Fibroblast of pulmonary artery (primary cell): ENCODE measurements around the gene CHRDL1.

Experiments
- DNase-seq: peaks from one replicate; pipeline ENCODE4 v3.0.0-alpha.2; 2010; ENCODE audit warnings: low read depth
- H3K4me3 ChIP-seq: replicated peaks from 2 replicates; pipeline ENCODE4 v1.5.1; 2011; ENCODE audit warnings: low read depth, mild to moderate bottlenecking, control low read depth, low read length, moderate library complexity
- TF ChIP-seq, protein P1 (sequence below): IDR thresholded peaks from 2 replicates; pipeline ENCODE4 v1.5.1; 2011; ENCODE audit warnings: mild to moderate bottlenecking, control low read depth, low read length, inconsistent platforms; ENCODE audit errors: missing control alignments

Gene CHRDL1

DNA sequence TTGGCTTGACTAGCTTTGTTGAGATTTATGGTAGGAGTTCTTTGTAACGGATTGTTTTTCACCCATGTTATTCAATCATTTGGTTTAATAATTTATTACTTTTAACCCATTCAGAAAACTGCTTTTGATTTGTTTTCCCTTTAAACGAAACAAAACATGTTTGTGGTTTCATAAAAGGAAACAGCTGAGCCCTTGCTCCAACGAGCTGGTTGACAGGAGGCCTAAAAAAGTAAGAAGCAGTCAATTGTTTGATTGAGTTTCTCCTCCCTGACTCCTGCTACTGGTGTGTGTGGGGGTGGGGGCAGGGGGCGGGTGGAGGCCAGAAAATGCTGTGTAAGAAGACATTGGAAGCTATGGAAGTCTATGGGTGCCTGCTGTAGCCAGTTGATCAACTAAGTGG lies 102.8 kb downstream of the CHRDL1 start:
- H3K4me3 ChIP-seq, result no peak overlapping the region
- TF ChIP-seq, protein P1, sequence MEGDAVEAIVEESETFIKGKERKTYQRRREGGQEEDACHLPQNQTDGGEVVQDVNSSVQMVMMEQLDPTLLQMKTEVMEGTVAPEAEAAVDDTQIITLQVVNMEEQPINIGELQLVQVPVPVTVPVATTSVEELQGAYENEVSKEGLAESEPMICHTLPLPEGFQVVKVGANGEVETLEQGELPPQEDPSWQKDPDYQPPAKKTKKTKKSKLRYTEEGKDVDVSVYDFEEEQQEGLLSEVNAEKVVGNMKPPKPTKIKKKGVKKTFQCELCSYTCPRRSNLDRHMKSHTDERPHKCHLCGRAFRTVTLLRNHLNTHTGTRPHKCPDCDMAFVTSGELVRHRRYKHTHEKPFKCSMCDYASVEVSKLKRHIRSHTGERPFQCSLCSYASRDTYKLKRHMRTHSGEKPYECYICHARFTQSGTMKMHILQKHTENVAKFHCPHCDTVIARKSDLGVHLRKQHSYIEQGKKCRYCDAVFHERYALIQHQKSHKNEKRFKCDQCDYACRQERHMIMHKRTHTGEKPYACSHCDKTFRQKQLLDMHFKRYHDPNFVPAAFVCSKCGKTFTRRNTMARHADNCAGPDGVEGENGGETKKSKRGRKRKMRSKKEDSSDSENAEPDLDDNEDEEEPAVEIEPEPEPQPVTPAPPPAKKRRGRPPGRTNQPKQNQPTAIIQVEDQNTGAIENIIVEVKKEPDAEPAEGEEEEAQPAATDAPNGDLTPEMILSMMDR, result no peak
- DNase-seq, result no peak

DNA sequence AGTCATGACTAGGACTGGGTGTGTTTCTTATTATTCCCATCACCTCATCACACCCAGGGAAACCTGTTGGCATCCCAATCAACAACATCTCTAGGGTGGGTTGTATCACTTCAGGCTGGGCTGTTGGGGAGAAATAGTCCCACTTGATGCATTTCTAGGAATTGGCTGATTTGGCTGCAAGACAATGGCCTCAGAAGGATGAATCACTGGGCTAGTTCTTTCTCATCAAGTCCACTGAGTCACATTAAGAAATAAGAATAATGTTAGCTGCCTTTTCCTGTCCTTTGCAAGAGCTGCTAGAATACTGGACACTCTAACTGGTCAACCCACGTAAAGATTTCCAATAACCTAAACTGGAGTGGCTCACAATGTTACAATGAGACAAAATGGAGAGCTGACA lies 104.2 kb downstream of the CHRDL1 start:
- TF ChIP-seq, protein P1, result no peak
- no peak for DNase-seq
- no peak overlapping the region for H3K4me3 ChIP-seq

DNA sequence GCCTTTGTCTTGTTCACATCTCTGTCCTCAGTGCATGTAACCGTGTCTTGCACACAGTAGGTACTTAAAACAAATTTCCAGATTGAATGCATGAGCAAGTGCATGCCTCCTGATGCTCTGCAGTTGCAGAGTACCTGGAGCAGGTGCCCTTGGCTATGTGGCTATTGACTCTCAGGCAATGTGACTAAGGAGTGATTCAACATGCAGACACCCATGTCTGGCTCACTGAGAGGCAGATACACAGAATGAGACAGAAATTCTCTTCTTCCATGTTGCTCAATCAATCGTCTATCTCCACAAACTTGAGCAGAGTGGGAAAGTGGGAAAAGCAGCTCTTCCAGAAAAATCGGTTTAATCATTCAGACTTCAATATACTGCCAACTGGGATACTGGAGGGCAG lies 111.0 kb downstream of the CHRDL1 start:
- TF ChIP-seq, protein P1, result no peak

DNA sequence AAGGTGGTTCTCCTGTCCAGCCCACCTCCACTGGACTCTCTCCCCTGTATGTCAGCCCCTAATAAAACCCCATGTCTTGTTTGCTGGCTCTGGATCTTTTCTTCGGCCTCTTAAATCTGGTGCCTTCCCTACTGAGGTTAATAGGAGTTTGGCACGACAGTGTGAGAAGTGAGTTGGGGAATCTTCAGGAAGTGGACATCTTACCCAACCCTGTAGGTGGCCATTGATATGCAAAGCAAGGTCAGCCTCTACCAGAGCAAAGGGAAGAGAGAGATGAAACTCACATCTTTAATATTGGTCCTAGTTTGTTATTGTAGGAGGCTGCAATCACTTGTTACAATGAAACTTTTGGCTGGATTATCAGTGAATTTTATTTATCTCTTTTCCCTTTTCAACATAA lies 111.7 kb downstream of the CHRDL1 start:
- TF ChIP-seq, protein P1, result no peak
- no peak for DNase-seq
- no peak overlapping the region for H3K4me3 ChIP-seq

More for the DNA sequence above, 111.0 kb downstream of the CHRDL1 start:
- DNase-seq, result no peak
- no peak overlapping the region for H3K4me3 ChIP-seq

DNA sequence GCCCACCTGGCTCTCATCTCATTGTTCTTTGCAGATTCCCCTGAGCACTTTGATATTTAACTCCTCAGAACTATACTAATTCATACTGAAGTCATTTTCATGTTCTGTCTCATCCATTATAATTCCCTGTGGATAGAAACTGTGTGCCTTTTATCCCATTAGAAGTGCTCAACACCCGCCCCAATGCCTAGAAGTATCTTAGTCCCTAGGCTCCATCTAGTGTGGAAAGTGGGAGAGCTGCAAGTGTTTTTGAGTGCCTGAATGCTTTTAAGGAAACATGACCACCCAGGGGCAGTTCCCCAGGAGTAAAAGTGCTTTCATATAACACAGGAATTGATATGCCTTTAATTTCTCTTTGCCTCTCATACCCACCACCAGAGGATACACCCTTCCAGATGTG lies 117.0 kb downstream of the CHRDL1 start:
- DNase-seq, result no peak
- TF ChIP-seq, protein P1, result no peak
- H3K4me3 ChIP-seq, result no peak overlapping the region

DNA sequence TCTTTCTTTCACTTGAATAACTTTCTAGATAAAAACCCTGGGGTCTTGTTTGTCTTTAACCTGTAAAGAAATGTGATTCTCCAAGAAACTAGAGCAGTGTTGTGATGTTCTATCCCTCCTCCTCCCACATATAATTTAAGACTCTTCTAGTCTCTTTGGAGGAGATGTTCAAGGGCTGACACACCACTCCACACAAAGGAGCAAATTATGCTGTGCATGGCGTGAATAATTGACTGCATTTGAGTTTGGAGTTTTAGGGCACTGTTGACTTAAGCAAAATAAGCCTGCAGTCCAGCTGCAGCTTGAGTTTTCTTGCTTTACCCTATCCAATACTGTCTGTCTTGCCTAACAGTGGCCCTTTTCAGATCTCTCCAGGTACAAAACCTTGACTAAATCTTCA lies 119.7 kb downstream of the CHRDL1 start:
- TF ChIP-seq, protein P1, result no peak
- H3K4me3 ChIP-seq, result no peak overlapping the region
- no peak for DNase-seq

DNA sequence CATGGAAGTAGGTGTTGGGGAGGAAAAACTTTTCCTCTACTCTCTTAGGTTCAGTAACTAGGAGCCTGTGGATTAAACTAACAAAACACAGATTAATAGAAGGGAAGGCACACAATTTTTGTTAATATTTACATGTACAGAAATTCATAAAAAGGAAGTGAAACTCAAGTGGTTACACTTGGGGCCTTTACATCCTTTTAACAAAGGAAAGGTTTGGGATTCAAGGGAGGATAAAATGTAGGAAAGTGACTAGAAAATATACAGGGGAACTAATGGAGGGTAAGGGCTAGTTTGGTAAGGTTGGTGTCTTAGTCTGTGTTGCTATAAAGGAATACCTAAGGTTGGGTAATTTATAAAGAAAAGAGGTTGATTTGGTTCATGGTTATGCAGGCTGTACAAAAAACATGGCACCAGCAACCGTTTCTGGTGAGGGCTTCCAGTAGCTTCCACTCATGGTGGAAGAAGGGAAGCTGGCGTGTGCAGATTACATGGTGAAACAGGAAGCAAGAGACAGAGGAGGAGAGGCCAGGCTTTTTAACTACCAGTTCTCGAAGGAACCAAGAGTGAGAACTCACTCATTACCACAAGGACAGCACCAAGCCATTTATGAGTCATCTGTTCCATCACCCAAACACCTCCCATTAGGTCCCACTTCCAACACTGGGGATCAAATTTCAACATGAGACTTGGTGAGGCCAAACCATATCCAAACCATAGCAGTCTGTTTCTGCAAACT lies 124.4 kb downstream of the CHRDL1 start:
- no peak for DNase-seq
- TF ChIP-seq, protein P1, result no peak
- H3K4me3 ChIP-seq, result no peak overlapping the region
